B cell (primary cell): ENCODE results near the gene SGIP1. TPM values are rescaled to one million over a fixed set of nuclear protein-coding genes. Genes with fewer than 3 reads are reported as not detected.

Experiments used
- ATAC-seq: fragments of 200-7000 bp; cut with Tn5 transposase; one replicate; pipeline ENCODE4 v1.10.0; 2021; ENCODE audit warnings: low read depth, mild to moderate bottlenecking, moderate number of reproducible peaks, moderate library complexity
- CTCF ChIA-PET: fragments of 350-600 bp; sonication (Branson Sonifier 250); formaldehyde crosslinking; loops from one replicate; lab custom pipeline; 2021; ENCODE audit warnings: antibody characterized with exemption, inconsistent platforms; lab: Charles Lee
- POLR2A ChIA-PET: fragments of 350-600 bp; sonication (Branson Sonifier 250); formaldehyde crosslinking; loops from one replicate; lab custom pipeline; 2021; ENCODE audit warnings: antibody characterized with exemption; lab: Charles Lee
- DNase-seq: peaks from one replicate; pipeline ENCODE4 v3.0.0; 2013
- H2AFZ ChIP-seq: 2 replicates; pipeline ENCODE4 v1.6.1; 2012; ENCODE audit warnings: mild to moderate bottlenecking, low read depth, low read length; ENCODE audit not compliant: insufficient read depth, poor library complexity, severe bottlenecking
- H3K27ac ChIP-seq, 2 donors: 1 replicate in 1 of 2; 2 replicates in 1 of 2; pipeline ENCODE4 v1.5.1; 2012 to 2013; ENCODE audit warnings: low read length in 2 of 2, mild to moderate bottlenecking in 2 of 2, moderate library complexity in 1 of 2
- H3K27me3 ChIP-seq, 4 experiments: fragments of 200-600 bp in 1 of 4; sonication (generic) in 1 of 4; replicated peaks in 1 of 4; 1 replicate in 2 of 4; 2 replicates in 2 of 4; pipeline versions ENCODE4 v1.6.1 to v1.7.0; 2013 to 2016; ENCODE audit warnings: low read length in 3 of 4, mild to moderate bottlenecking in 2 of 4, mixed read lengths in 1 of 4, moderate library complexity in 1 of 4; ENCODE audit not compliant: insufficient read depth in 4 of 4, control insufficient read depth in 3 of 4; ENCODE audit errors: control extremely low read depth in 1 of 4
- H3K36me3 ChIP-seq, 2 experiments: replicated peaks in 1 of 2; 1 replicate in 1 of 2; 2 replicates in 1 of 2; pipeline versions ENCODE4 v1.6.1 to v1.7.1; 2013; ENCODE audit warnings: low read length in 1 of 2; ENCODE audit not compliant: insufficient read depth in 2 of 2, control insufficient read depth in 1 of 2; ENCODE audit errors: control extremely low read depth in 1 of 2, extremely low read depth in 1 of 2
- H3K4me1 ChIP-seq, 2 donors: fragments of 200-600 bp in 1 of 2; sonication (generic) in 1 of 2; 1 replicate in 1 of 2; 2 replicates in 1 of 2; pipeline versions ENCODE4 v1.5.1 to v1.6.1; 2013 to 2017; ENCODE audit warnings: low read length in 2 of 2; ENCODE audit not compliant: control insufficient read depth in 2 of 2, insufficient read depth in 2 of 2
- H3K4me2 ChIP-seq: replicated peaks from 2 replicates; pipeline ENCODE3; 2012; ENCODE audit warnings: mild to moderate bottlenecking, low read depth, low read length; ENCODE audit not compliant: poor library complexity, severe bottlenecking
- H3K4me3 ChIP-seq, 5 experiments: fragments of 200-600 bp in 1 of 5; sonication (generic) in 1 of 5; 1 replicate in 3 of 5; 2 replicates in 2 of 5; pipeline versions ENCODE4 v1.5.1 to v1.7.0; 2011 to 2016; ENCODE audit warnings: low read length in 4 of 5, mild to moderate bottlenecking in 4 of 5, low read depth in 2 of 5, control low read depth in 1 of 5, moderate library complexity in 1 of 5; ENCODE audit not compliant: insufficient read depth in 1 of 5; ENCODE audit errors: control extremely low read depth in 1 of 5, extremely low read depth in 1 of 5
- H3K79me2 ChIP-seq: fragments of 200-600 bp; sonication (generic); one replicate; pipeline ENCODE4 v1.6.0; 2016; ENCODE audit warnings: low read length; ENCODE audit not compliant: control insufficient read depth, insufficient read depth
- H3K9ac ChIP-seq: fragments of 200-600 bp; sonication (generic); 2 replicates; pipeline ENCODE4 v1.6.1; 2017; ENCODE audit warnings: mild to moderate bottlenecking, low read length, moderate library complexity
- H3K9me3 ChIP-seq, 3 donors: one replicate each; pipeline versions ENCODE4 v1.6.1 to v1.7.1; 2013; ENCODE audit warnings: low read length in 2 of 3; ENCODE audit not compliant: control insufficient read depth in 2 of 3, insufficient read depth in 1 of 3; ENCODE audit errors: control extremely low read depth in 1 of 3
- H4K20me1 ChIP-seq: 2 replicates; pipeline ENCODE4 v1.6.0; 2012; ENCODE audit warnings: mild to moderate bottlenecking, low read length; ENCODE audit not compliant: insufficient read depth, control insufficient read depth, poor library complexity, severe bottlenecking
- H3K27ac Mint-ChIP-seq: one replicate; pipeline ENCODE4 v1.8.0; 2021; ENCODE audit warnings: mixed read lengths
- H3K27me3 Mint-ChIP-seq: one replicate; pipeline ENCODE4 v1.8.0; 2021; ENCODE audit warnings: mixed read lengths
- H3K4me1 Mint-ChIP-seq: one replicate; pipeline ENCODE4 v1.8.0; 2021; ENCODE audit warnings: mixed read lengths
- H3K4me3 Mint-ChIP-seq: one replicate; pipeline ENCODE4 v1.8.0; 2021; ENCODE audit warnings: mixed read lengths
- H3K9me3 Mint-ChIP-seq: one replicate; pipeline ENCODE4 v1.8.0; 2022; ENCODE audit warnings: mixed read lengths; ENCODE audit not compliant: insufficient read depth
- EZH2 ChIP-seq: IDR thresholded peaks from 2 replicates; pipeline ENCODE4 v1.6.1; 2012; ENCODE audit warnings: borderline replicate concordance, low read depth, mild to moderate bottlenecking, moderate library complexity, low read length; ENCODE audit not compliant: insufficient read depth, poor library complexity, severe bottlenecking
- WGBS: methylation state at CpG from one replicate; pipeline ENCODE4 v1.1.5; 2013; ENCODE audit warnings: missing lambda C conversion rate; ENCODE audit not compliant: insufficient coverage; 5-methylcytosine and 5-hydroxymethylcytosine counted together
- intact Hi-C: fragments of 100-400 bp; cut with micrococcal nuclease; formaldehyde crosslinking; loops from one replicate; pipeline ENCODE4 v1.10.0; 2022
- polyA plus RNA-seq: library from polyadenylated mRNA; depleted of rRNA; stranded (reverse); fragments of >200 nt; gene quantifications from 2 replicates; pipeline ENCODE4 v1.2.3, GENCODE V29; 2012
- total RNA-seq, 2 donors: library from RNA; stranded (reverse); fragments of 120-200 nt in 1 of 2; gene quantifications; 1 replicate in 1 of 2; 2 replicates in 1 of 2; pipeline versions ENCODE4 v1.2.3 to v1.2.4, GENCODE V29; 2013 to 2022
- TF ChIP-seq, protein P1 (sequence below): fragments of 200-600 bp; IDR thresholded peaks from one replicate; pipeline ENCODE4 v1.8.0; 2022; ENCODE audit warnings: antibody characterized with exemption, mild to moderate bottlenecking

Gene SGIP1
- total and polyA plus RNA-seq, 2 donors (not counting 1 experiment from before 2014, with no cell fraction given) = not detected

DNA sequence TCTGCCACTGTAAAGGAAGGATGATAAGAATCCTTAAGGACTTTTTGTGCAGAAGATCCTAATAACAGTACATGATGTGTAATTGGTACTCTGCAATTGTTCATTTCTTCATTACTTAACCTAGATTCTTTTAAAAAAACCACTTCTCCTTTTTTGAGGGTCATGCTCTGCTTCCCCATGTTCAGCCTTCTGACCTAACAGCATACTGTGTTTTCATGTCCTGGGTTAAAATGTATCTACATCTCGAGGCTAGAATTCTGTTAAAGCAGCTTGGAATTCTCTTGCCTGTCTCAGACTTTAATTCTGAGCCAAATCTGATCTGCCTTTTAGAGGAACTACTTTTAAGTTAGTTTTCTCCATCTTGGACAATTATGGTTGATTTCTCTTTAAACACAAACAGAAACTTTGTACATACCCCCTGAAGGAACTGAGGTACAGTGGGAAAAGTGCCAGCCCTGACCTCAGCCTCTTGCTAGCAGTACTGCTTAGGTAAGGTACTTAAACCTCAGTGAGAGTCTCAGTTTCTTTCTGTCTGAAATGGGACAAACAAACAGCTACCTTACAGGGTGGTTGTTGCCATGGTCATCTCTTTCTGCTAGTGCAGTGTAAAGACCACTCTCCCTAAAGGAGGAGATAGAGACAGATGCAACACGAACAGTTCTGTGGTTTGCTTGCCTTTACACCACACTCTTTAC lies 115.1 kb downstream of the SGIP1 start:
- ChIA-PET CTCF (no interaction called here), POLR2A (no interaction called here)
- Histone ChIP-seq H3K9me3 (no peaks in the 10 kb centered on the region), H3K4me1 (peaks cover 13 to 17% of the 10 kb centered on the region in 2 donors), H3K9ac (peak overlapping the region; percentile 18), H2AFZ (peak overlapping the region; percentile 50), H3K79me2 (no peaks in the 10 kb centered on the region), H3K27ac (peak overlapping the region; percentile 4 to 56), H3K4me3 (peak overlapping the region in 4 of 5 experiments; percentile 25 to 40 (median 31)), H3K4me2 (peak overlapping the region; percentile 56), H3K27me3 (no peaks in the 10 kb centered on the region), H3K36me3 (no peaks in the 10 kb centered on the region), H4K20me1 (no peaks in the 10 kb centered on the region)
- intact Hi-C loops = no loop called here
- H3K9me3 Mint-ChIP-seq = no peaks in the 10 kb centered on the region
- peak overlapping the region; percentile 61 for H3K4me3 Mint-ChIP-seq
- no CpG with 5 or more reads among the region's 2 CpGs for WGBS
- peaks cover 16% of the 10 kb centered on the region for H3K4me1 Mint-ChIP-seq
- H3K27me3 Mint-ChIP-seq = peaks cover 8% of the 10 kb centered on the region
- peak; percentile 59 for DNase-seq
- ATAC-seq = peak; percentile 80
- TF ChIP-seq, protein P1, sequence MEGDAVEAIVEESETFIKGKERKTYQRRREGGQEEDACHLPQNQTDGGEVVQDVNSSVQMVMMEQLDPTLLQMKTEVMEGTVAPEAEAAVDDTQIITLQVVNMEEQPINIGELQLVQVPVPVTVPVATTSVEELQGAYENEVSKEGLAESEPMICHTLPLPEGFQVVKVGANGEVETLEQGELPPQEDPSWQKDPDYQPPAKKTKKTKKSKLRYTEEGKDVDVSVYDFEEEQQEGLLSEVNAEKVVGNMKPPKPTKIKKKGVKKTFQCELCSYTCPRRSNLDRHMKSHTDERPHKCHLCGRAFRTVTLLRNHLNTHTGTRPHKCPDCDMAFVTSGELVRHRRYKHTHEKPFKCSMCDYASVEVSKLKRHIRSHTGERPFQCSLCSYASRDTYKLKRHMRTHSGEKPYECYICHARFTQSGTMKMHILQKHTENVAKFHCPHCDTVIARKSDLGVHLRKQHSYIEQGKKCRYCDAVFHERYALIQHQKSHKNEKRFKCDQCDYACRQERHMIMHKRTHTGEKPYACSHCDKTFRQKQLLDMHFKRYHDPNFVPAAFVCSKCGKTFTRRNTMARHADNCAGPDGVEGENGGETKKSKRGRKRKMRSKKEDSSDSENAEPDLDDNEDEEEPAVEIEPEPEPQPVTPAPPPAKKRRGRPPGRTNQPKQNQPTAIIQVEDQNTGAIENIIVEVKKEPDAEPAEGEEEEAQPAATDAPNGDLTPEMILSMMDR = no peak
- no peak for TF ChIP-seq EZH2
- peak overlapping the region; percentile 47 for H3K27ac Mint-ChIP-seq

DNA sequence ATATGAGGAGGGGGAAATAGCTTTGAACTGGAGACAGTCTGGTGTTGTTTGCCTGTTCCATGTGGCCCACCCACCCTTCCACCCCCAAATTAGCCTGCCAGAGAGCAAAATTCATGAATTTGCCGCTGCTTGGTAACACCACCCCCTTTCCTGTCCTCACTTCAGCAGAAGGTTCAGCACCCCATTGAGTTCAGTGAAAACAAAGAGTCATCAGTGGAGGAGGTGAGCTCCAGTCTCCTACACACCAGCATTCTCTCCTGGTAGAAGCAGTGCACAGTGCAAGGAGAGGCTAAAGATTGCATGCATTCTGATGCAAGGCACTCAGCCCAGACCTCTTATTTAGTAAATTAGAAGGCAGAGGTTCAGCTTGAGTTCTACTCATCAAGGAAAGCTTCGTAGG lies 118.6 kb downstream of the SGIP1 start:
- no peaks in the 10 kb centered on the region for H3K36me3 ChIP-seq
- H3K27me3 ChIP-seq = no peaks in the 10 kb centered on the region
- Mint-ChIP-seq H3K27me3 (peaks cover 4% of the 10 kb centered on the region), H3K4me3 (no peak overlapping the region), H3K9me3 (no peaks in the 10 kb centered on the region), H3K4me1 (peaks cover 16% of the 10 kb centered on the region), H3K27ac (no peak overlapping the region)
- TF ChIP-seq EZH2 = no peak
- TF ChIP-seq, protein P1 = no peak
- ChIA-PET CTCF (no interaction called here), POLR2A (no interaction called here)
- intact Hi-C loops = no loop called here
- H3K79me2 ChIP-seq = no peaks in the 10 kb centered on the region
- H3K9ac ChIP-seq = no peak overlapping the region
- no peaks in the 10 kb centered on the region for H3K9me3 ChIP-seq
- no peak overlapping the region for H3K4me3 ChIP-seq
- no peak overlapping the region for H3K4me2 ChIP-seq
- no peak for DNase-seq
- no peak overlapping the region for H3K27ac ChIP-seq
- no peak overlapping the region for H2AFZ ChIP-seq
- WGBS = no CpG with 5 or more reads among the region's 2 CpGs
- no peak for ATAC-seq
- H3K4me1 ChIP-seq = peaks cover 13 to 17% of the 10 kb centered on the region in 2 donors
- no peaks in the 10 kb centered on the region for H4K20me1 ChIP-seq
